SJSA1 (cell line): Measurements from ENCODE around the gene CWH43. TPM values are rescaled to one million over a fixed set of nuclear protein-coding genes. Genes with fewer than 3 reads are reported as not detected.
"Not testable (repeated sequence)": the region's sequence is repeated elsewhere in the genome, so short reads cannot be mapped to it uniquely, and the experiment has no call there.

ENCODE experiments used
- DNase-seq, 2 experiments: peaks; one replicate each; pipeline ENCODE4 v3.0.0-alpha.2; 2015 to 2020; ENCODE audit warnings: low spot score in 2 of 2, low read depth in 1 of 2
- H3K27ac ChIP-seq: fragments of 250-450 bp; sonication (Bioruptor Pico); 2 replicates; pipeline ENCODE4 v1.5.1; 2020; ENCODE audit warnings: mild to moderate bottlenecking, moderate library complexity
- H3K27me3 ChIP-seq: fragments of 250-450 bp; sonication (Bioruptor Pico); replicated peaks from 2 replicates; pipeline ENCODE4 v1.5.1; 2020; ENCODE audit warnings: mild to moderate bottlenecking, moderate library complexity
- H3K36me3 ChIP-seq: fragments of 250-450 bp; sonication (Bioruptor Pico); 2 replicates; pipeline ENCODE4 v1.5.1; 2020; ENCODE audit warnings: mild to moderate bottlenecking
- H3K4me1 ChIP-seq: fragments of 250-450 bp; sonication (Bioruptor Pico); replicated peaks from 2 replicates; pipeline ENCODE4 v1.6.1; 2021; ENCODE audit warnings: mild to moderate bottlenecking
- H3K4me3 ChIP-seq: fragments of 250-450 bp; sonication (Bioruptor Pico); 2 replicates; pipeline ENCODE4 v1.5.1; 2020; ENCODE audit warnings: mild to moderate bottlenecking
- H3K9me3 ChIP-seq: fragments of 250-450 bp; sonication (Bioruptor Pico); replicated peaks from 2 replicates; pipeline ENCODE4 v1.5.1; 2020; ENCODE audit warnings: mild to moderate bottlenecking
- total RNA-seq: library from RNA; depleted of rRNA; stranded (reverse); fragments of >200 nt; shearing (Covaris generic); gene quantifications from 2 replicates; pipeline ENCODE4 v1.2.3, GENCODE V29; 2014

Gene CWH43
- total RNA-seq, 1 experiment from 2014 or later = not detected

- Histone ChIP-seq H3K4me1 (no peaks in the 10 kb centered on the region), H3K27ac (no peak overlapping the region), H3K36me3 (no peaks in the 10 kb centered on the region), H3K4me3 (no peak overlapping the region), H3K9me3 (no peaks in the 10 kb centered on the region), H3K27me3 (no peaks in the 10 kb centered on the region)
- no peak for DNase-seq
These were observed 25.0 kb upstream of the CWH43 start for GRCh38 chr4:48960988-48961635.

DNA sequence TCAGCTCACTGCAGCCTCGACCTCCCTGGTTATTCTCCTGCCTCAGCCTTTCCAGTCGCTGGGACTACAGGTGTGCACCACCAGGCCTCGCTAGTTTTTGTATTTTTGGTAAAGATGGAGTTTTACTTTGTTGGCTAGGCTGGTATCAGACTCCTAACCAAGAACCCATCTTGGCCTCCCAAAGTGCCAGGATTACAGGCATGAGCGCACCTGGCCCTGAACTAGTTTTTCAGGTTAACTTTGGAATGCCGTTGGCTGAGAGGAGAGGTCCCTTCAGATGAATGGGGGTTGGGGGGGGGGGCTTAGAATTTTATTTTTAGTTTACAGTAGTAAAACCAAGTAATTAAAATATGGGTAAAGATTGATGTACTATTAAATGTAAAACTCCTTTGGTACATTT is 23.4 kb upstream of the CWH43 start:
- no peak for DNase-seq

GRCh38 chr4:48963042-48963679 is 22.9 kb upstream of the CWH43 start:
- peak; percentile 24 to 62 for DNase-seq
- Histone ChIP-seq H3K27ac (no peak overlapping the region), H3K27me3 (no peaks in the 10 kb centered on the region), H3K4me3 (no peak overlapping the region), H3K4me1 (no peaks in the 10 kb centered on the region), H3K36me3 (no peaks in the 10 kb centered on the region), H3K9me3 (no peaks in the 10 kb centered on the region)

More for the DNA sequence above, 23.4 kb upstream of the CWH43 start:
- Histone ChIP-seq H3K27me3 (no peaks in the 10 kb centered on the region), H3K4me1 (no peaks in the 10 kb centered on the region), H3K4me3 (no peak overlapping the region), H3K36me3 (no peaks in the 10 kb centered on the region), H3K9me3 (no peaks in the 10 kb centered on the region), H3K27ac (no peak overlapping the region)

DNA sequence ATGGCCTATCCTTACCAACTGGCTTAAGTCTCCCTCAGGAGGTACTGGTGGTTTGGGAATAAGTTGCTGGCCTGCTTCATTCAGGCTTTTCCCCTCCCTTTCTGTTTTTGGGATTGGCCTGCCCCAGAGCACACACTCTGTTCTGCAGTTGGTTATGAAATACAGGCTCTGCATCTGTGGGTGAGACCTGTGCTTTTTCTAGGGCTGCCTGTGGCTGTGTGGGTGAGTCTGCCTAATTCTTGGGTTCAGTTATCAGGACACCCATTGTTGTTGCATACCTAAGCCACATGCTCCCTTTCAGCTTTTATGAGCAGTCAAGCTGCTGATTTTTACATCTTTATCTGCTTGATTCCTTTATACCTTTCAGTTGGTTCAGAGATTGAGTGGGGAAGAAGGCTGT is 19.0 kb upstream of the CWH43 start:
- Histone ChIP-seq H3K4me1 (no peaks in the 10 kb centered on the region), H3K4me3 (no peak overlapping the region), H3K9me3 (no peaks in the 10 kb centered on the region), H3K36me3 (no peaks in the 10 kb centered on the region), H3K27ac (no peak overlapping the region), H3K27me3 (no peaks in the 10 kb centered on the region)
- no peak for DNase-seq

- H3K4me1 ChIP-seq = no peaks in the 10 kb centered on the region
- H3K4me3 ChIP-seq = no peak overlapping the region
- H3K36me3 ChIP-seq = no peaks in the 10 kb centered on the region
- no peaks in the 10 kb centered on the region for H3K27me3 ChIP-seq
- no peaks in the 10 kb centered on the region for H3K9me3 ChIP-seq
- no peak overlapping the region for H3K27ac ChIP-seq
- DNase-seq = no peak
These were observed 18.4 kb upstream of the CWH43 start for GRCh38 chr4:48967631-48968030.

GRCh38 chr4:48968814-48969213 is 17.3 kb upstream of the CWH43 start:
- Histone ChIP-seq H3K4me1 (no peaks in the 10 kb centered on the region), H3K27me3 (no peaks in the 10 kb centered on the region), H3K27ac (no peak overlapping the region), H3K36me3 (no peaks in the 10 kb centered on the region), H3K4me3 (no peak overlapping the region), H3K9me3 (no peaks in the 10 kb centered on the region)
- DNase-seq = no peak

- no peak overlapping the region for H3K4me3 ChIP-seq
- H3K27ac ChIP-seq = no peak overlapping the region
- no peaks in the 10 kb centered on the region for H3K9me3 ChIP-seq
- H3K27me3 ChIP-seq = no peaks in the 10 kb centered on the region
- no peaks in the 10 kb centered on the region for H3K4me1 ChIP-seq
- DNase-seq = no peak
- H3K36me3 ChIP-seq = no peaks in the 10 kb centered on the region
These were observed 15.6 kb upstream of the CWH43 start for GRCh38 chr4:48970471-48970921.

- Histone ChIP-seq H3K36me3 (no peaks in the 10 kb centered on the region), H3K9me3 (no peaks in the 10 kb centered on the region), H3K27ac (no peak overlapping the region), H3K4me1 (no peaks in the 10 kb centered on the region), H3K4me3 (no peak overlapping the region), H3K27me3 (no peaks in the 10 kb centered on the region)
- no peak for DNase-seq
These were observed 11.0 kb upstream of the CWH43 start for GRCh38 chr4:48974979-48975640.

DNA sequence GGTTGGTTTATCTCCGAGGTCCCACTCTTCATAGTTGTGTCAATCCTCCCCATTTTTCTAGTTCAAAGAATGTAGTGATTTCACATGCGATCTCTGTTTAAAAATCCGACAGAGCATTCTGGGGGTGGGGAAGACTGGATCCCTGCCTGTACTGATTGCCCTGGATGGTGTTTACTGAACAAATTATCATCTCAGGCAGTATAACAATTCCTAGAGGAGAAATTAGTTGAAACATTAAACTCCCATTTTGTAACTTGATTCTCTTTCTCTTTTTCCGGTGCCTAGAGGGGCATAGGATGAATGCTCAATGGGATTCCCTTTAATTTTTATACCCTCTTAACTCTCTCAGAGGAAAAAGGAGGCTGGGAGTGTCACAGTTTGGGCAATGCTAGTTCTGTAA is 10.0 kb upstream of the CWH43 start:
- Histone ChIP-seq H3K36me3 (no peaks in the 10 kb centered on the region), H3K27ac (no peak overlapping the region), H3K9me3 (no peaks in the 10 kb centered on the region), H3K4me3 (no peak overlapping the region), H3K4me1 (no peaks in the 10 kb centered on the region), H3K27me3 (no peaks in the 10 kb centered on the region)
- DNase-seq = no peak

- H3K9me3 ChIP-seq = no peaks in the 10 kb centered on the region
- no peaks in the 10 kb centered on the region for H3K36me3 ChIP-seq
- DNase-seq = no peak
- no peaks in the 10 kb centered on the region for H3K4me1 ChIP-seq
- H3K27ac ChIP-seq = no peak overlapping the region
- H3K27me3 ChIP-seq = peaks cover under 1% of the 10 kb centered on the region; the same call in 1 of the 2 replicates
- H3K4me3 ChIP-seq = no peak overlapping the region
These were observed 6.0 kb upstream of the CWH43 start for GRCh38 chr4:48979914-48980579.

- not testable (repeated sequence) for H3K27ac ChIP-seq, DNase-seq, H3K9me3 ChIP-seq, H3K27me3 ChIP-seq, H3K4me3 ChIP-seq, H3K36me3 ChIP-seq, H3K4me1 ChIP-seq
These were observed 2.1 kb upstream of the CWH43 start for GRCh38 chr4:48984005-48984404.

DNA sequence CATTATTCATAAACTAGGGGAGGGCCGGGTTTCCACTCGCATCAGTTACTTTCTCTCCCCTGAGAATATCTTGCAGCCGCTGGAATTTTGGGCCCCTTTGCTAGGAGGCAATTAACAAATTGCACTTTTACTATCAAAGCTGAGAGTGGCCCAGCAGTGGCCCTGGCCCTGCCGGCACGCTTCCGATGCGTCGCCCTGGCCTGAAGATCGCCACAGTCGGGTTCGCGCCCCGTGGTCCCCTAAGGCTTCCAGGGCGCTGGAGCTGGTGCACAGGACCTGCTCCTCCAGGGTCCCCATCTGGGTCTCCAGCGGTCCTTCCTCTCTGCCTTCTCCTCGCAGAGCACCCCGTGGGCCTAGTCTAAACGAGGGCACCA is 486 bp upstream of the CWH43 start:
- Histone ChIP-seq H3K27me3 (peaks cover 4% of the 10 kb centered on the region; the same call in 1 of the 2 replicates), H3K4me3 (no peak overlapping the region), H3K4me1 (no peaks in the 10 kb centered on the region), H3K27ac (no peak overlapping the region), H3K9me3 (no peaks in the 10 kb centered on the region), H3K36me3 (no peaks in the 10 kb centered on the region)
- no peak for DNase-seq

DNA sequence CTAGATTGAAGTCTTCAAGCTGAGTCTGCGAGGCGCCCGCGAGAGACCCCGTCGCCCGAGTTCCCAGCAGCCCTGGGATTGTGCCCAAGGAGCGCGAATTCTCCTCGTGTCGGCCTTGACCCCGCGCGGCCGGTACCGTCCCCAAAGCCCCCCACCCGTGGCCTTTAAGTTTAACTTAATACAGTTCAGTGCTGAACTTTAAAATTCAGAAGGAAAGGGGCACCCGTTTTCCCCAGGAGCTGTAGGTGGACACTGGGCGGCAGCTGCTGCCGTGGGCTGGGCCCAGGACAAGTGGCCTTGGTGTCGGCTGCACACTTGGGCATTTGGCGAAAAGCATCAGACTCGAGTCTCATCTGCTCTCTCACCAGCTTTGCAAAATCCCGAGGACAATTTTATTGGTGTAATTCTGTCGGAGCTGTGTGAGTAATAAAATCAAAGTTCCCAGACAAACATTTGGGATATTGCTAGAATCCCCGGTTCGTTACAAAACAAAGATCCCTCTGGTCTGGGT is 634 bp downstream of the CWH43 start:
- no peak for DNase-seq
- H3K9me3 ChIP-seq = no peaks in the 10 kb centered on the region
- H3K4me3 ChIP-seq = no peak overlapping the region
- H3K27ac ChIP-seq = no peak overlapping the region
- peaks cover 4% of the 10 kb centered on the region; the same call in 1 of the 2 replicates for H3K27me3 ChIP-seq
- no peaks in the 10 kb centered on the region for H3K4me1 ChIP-seq
- H3K36me3 ChIP-seq = no peaks in the 10 kb centered on the region
